ENCODE results near the gene KPNA2.
"Not testable (repeated sequence)": the region's sequence is repeated elsewhere in the genome, so short reads cannot be mapped to it uniquely, and the experiment has no call there.

KPNA2 gene

DNA sequence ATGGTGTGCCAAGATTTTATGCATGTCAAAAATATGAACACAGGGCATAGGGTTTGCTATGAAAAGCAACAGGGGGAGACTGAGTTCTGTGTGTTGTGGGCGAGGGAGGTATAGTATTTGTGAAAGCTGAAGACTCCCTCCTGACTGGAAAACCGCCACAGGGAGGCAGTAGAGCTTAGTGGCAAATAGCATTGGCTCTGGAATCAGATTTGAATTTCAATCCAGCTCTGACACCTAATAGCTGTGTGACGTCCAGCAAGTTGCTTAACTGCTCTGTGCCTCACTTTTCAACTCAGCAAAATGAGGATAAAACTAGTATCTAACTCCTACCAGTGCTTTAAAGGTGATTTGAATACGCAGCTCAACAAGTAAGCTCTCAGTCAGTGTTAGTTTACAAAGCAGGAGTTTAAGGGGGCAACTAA lies 22.0 kb downstream of the KPNA2 start:
- Histone ChIP-seq H3K79me1 (ENCODE audit: low read length) (no peaks in the 10 kb centered on the region), H3K27ac (ENCODE audit: low read depth, low read length) (no peak overlapping the region), H2BK120ac (ENCODE audit: insufficient read depth, low read length, poor library complexity) (no peak overlapping the region), H2BK5ac (ENCODE audit: low read depth, low read length, poor library complexity) (no peak overlapping the region), H2AK5ac (ENCODE audit: low read length) (no peak overlapping the region), H3K4ac (ENCODE audit: low read depth, low read length) (no peak overlapping the region), H3K4me1 (ENCODE audit: control insufficient read depth in 1 of 2, insufficient read depth in 2 of 2, low read length in 2 of 2) (peaks cover 2 to 8% of the 10 kb centered on the region in 2 experiments), H3K36me3 (ENCODE audit: control insufficient read depth in 1 of 2, insufficient read depth in 2 of 2, low read length in 2 of 2) (no peaks in the 10 kb centered on the region), H3K23ac (ENCODE audit: low read length) (no peak overlapping the region), H4K91ac (ENCODE audit: low read depth, low read length) (no peak overlapping the region), H3K9me3 (ENCODE audit: insufficient read depth, low read depth, low read length) (no peaks in the 10 kb centered on the region), H3K4me3 (ENCODE audit: low read depth, low read length) (no peak overlapping the region), H3K18ac (ENCODE audit: low read length) (no peak overlapping the region), H3K79me2 (ENCODE audit: control insufficient read depth, insufficient read depth, low read length, poor library complexity) (no peaks in the 10 kb centered on the region), H3K4me2 (ENCODE audit: low read length) (no peak overlapping the region), H4K8ac (ENCODE audit: low read depth, low read length) (no peak overlapping the region), H2BK12ac (ENCODE audit: low read length) (no peak overlapping the region), H3K14ac (ENCODE audit: low read length) (no peak overlapping the region), H4K12ac (ENCODE audit: low read depth, low read length) (no peak overlapping the region), H3K27me3 (ENCODE audit: insufficient read depth, low read length) (no peaks in the 10 kb centered on the region), H3K9ac (ENCODE audit: low read length) (no peak overlapping the region), H2AFZ (ENCODE audit: insufficient read depth, low read length, poor library complexity) (no peak overlapping the region)
- DNase-seq = peak; percentile 45 to 71
- no CpG with 5 or more reads among the region's 4 CpGs for WGBS (ENCODE audit: extremely low coverage, insufficient coverage, insufficient read length)

- Histone ChIP-seq H3K23ac (ENCODE audit: low read length) (no peak overlapping the region), H3K9ac (ENCODE audit: low read length) (no peak overlapping the region), H3K79me1 (ENCODE audit: low read length) (no peaks in the 10 kb centered on the region), H3K79me2 (ENCODE audit: control insufficient read depth, insufficient read depth, low read length, poor library complexity) (no peaks in the 10 kb centered on the region), H3K18ac (ENCODE audit: low read length) (no peak overlapping the region), H2BK12ac (ENCODE audit: low read length) (no peak overlapping the region), H4K91ac (ENCODE audit: low read depth, low read length) (no peak overlapping the region), H2AK5ac (ENCODE audit: low read length) (no peak overlapping the region), H2BK5ac (ENCODE audit: low read depth, low read length, poor library complexity) (no peak overlapping the region), H3K4me3 (ENCODE audit: low read depth, low read length) (no peak overlapping the region), H3K4ac (ENCODE audit: low read depth, low read length) (no peak overlapping the region), H3K4me1 (ENCODE audit: control insufficient read depth in 1 of 2, insufficient read depth in 2 of 2, low read length in 2 of 2) (no peaks in the 10 kb centered on the region), H3K9me3 (ENCODE audit: insufficient read depth, low read depth, low read length) (no peaks in the 10 kb centered on the region), H2AFZ (ENCODE audit: insufficient read depth, low read length, poor library complexity) (no peak overlapping the region), H4K8ac (ENCODE audit: low read depth, low read length) (no peak overlapping the region), H2BK120ac (ENCODE audit: insufficient read depth, low read length, poor library complexity) (no peak overlapping the region), H3K14ac (ENCODE audit: low read length) (no peak overlapping the region), H3K36me3 (ENCODE audit: control insufficient read depth in 1 of 2, insufficient read depth in 2 of 2, low read length in 2 of 2) (no peaks in the 10 kb centered on the region), H3K27ac (ENCODE audit: low read depth, low read length) (no peak overlapping the region), H3K27me3 (ENCODE audit: insufficient read depth, low read length) (no peaks in the 10 kb centered on the region), H3K4me2 (ENCODE audit: low read length) (no peak overlapping the region), H4K12ac (ENCODE audit: low read depth, low read length) (no peak overlapping the region)
- no CpG with 5 or more reads among the region's 2 CpGs for WGBS (ENCODE audit: extremely low coverage, insufficient coverage, insufficient read length)
- no peak for DNase-seq
Measured at GRCh38 chr17:68060336-68060735, 24.8 kb downstream of the KPNA2 start.

DNA sequence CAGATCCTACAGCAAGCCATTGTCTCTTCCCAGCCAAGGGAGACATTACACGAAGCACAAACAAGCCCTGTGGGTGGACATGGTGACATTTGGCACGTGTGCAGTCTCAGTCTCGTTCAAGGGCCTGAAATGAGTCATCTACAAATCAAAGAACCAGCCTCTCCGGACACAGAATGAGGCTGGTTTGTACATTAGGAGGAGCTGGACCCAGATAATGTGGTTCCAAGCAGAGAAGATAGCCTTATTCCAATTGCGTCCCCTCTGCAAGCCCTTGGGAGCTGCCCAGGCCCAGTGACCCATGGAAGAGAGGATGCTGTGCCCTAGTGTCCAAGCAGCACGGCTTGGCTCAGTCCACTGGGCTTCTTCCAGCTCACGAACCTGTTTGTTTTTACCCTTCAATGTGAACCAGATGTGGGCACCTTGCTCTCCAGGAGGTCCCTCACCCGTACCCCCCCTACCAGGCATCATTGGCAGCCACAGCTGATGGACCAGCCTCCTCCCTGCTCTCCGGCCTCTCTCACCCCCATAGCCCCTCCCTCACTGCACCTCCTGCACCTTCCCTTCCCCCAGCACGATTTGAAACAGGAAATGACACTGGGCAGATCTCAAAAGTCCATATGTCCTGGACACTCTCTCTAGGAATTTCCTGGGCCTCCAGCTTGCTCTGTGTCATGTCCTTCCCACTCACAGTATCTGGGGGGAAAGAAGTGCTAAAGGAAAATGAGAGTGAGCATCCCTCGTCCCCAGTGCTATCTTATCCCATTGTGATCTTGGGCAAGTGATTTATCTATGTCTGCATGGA lies 26.2 kb downstream of the KPNA2 start:
- Histone ChIP-seq H3K4me2 (ENCODE audit: low read length) (no peak overlapping the region), H3K9ac (ENCODE audit: low read length) (no peak overlapping the region), H3K23ac (ENCODE audit: low read length) (no peak overlapping the region), H3K79me2 (ENCODE audit: control insufficient read depth, insufficient read depth, low read length, poor library complexity) (no peaks in the 10 kb centered on the region), H4K91ac (ENCODE audit: low read depth, low read length) (no peak overlapping the region), H2BK12ac (ENCODE audit: low read length) (no peak overlapping the region), H2AK5ac (ENCODE audit: low read length) (no peak overlapping the region), H3K27me3 (ENCODE audit: insufficient read depth, low read length) (no peaks in the 10 kb centered on the region), H4K8ac (ENCODE audit: low read depth, low read length) (no peak overlapping the region), H3K14ac (ENCODE audit: low read length) (no peak overlapping the region), H3K36me3 (ENCODE audit: control insufficient read depth in 1 of 2, insufficient read depth in 2 of 2, low read length in 2 of 2) (no peaks in the 10 kb centered on the region), H3K79me1 (ENCODE audit: low read length) (no peaks in the 10 kb centered on the region), H2BK5ac (ENCODE audit: low read depth, low read length, poor library complexity) (no peak overlapping the region), H3K4me1 (ENCODE audit: control insufficient read depth in 1 of 2, insufficient read depth in 2 of 2, low read length in 2 of 2) (no peaks in the 10 kb centered on the region), H3K27ac (ENCODE audit: low read depth, low read length) (no peak overlapping the region), H2BK120ac (ENCODE audit: insufficient read depth, low read length, poor library complexity) (no peak overlapping the region), H3K9me3 (ENCODE audit: insufficient read depth, low read depth, low read length) (no peaks in the 10 kb centered on the region), H4K12ac (ENCODE audit: low read depth, low read length) (no peak overlapping the region), H2AFZ (ENCODE audit: insufficient read depth, low read length, poor library complexity) (no peak overlapping the region), H3K4ac (ENCODE audit: low read depth, low read length) (no peak overlapping the region), H3K18ac (ENCODE audit: low read length) (no peak overlapping the region), H3K4me3 (ENCODE audit: low read depth, low read length) (no peak overlapping the region)
- DNase-seq = no peak
- no CpG with 5 or more reads among the region's 11 CpGs for WGBS (ENCODE audit: extremely low coverage, insufficient coverage, insufficient read length)

DNA sequence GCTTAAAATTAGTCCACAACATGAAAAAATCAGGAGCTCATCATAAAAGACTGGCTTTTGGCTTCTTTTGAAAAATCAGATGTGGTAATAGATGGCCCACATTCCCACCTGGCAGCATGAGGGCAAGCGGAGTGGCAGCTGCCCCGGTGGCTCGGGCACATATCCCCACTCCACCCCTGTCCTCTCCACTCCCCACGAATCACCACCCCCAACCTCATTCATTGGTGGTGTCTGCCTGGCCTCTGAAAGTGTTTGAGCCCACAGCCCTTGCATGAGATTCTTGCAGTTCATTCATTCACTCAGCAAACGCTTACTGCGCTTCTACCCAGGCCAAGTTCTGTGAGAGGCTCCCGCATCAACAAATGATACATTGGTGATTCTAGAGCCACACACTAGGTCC lies 29.8 kb downstream of the KPNA2 start:
- not testable (repeated sequence) for H3K9ac ChIP-seq (ENCODE audit: low read length); H2BK5ac ChIP-seq (ENCODE audit: low read depth, low read length, poor library complexity); H2BK120ac ChIP-seq (ENCODE audit: insufficient read depth, low read length, poor library complexity)

More for the DNA sequence above, 29.8 kb downstream of the KPNA2 start:
- not testable (repeated sequence) for H2BK12ac ChIP-seq (ENCODE audit: low read length); H2AK5ac ChIP-seq (ENCODE audit: low read length); H4K8ac ChIP-seq (ENCODE audit: low read depth, low read length); H3K9me3 ChIP-seq (ENCODE audit: insufficient read depth, low read depth, low read length); H3K27ac ChIP-seq (ENCODE audit: low read depth, low read length); H3K18ac ChIP-seq (ENCODE audit: low read length); H3K27me3 ChIP-seq (ENCODE audit: insufficient read depth, low read length); DNase-seq; H3K4me2 ChIP-seq (ENCODE audit: low read length); H3K4ac ChIP-seq (ENCODE audit: low read depth, low read length); H4K91ac ChIP-seq (ENCODE audit: low read depth, low read length); H3K14ac ChIP-seq (ENCODE audit: low read length); H3K79me2 ChIP-seq (ENCODE audit: control insufficient read depth, insufficient read depth, low read length, poor library complexity); H4K12ac ChIP-seq (ENCODE audit: low read depth, low read length); H3K4me1 ChIP-seq (ENCODE audit: control insufficient read depth in 1 of 2, insufficient read depth in 2 of 2, low read length in 2 of 2); H3K79me1 ChIP-seq (ENCODE audit: low read length); H3K23ac ChIP-seq (ENCODE audit: low read length); H3K36me3 ChIP-seq (ENCODE audit: control insufficient read depth in 1 of 2, insufficient read depth in 2 of 2, low read length in 2 of 2); H3K4me3 ChIP-seq (ENCODE audit: low read depth, low read length); H2AFZ ChIP-seq (ENCODE audit: insufficient read depth, low read length, poor library complexity)
- no CpG with 5 or more reads among the region's 7 CpGs for WGBS (ENCODE audit: extremely low coverage, insufficient coverage, insufficient read length)

Data from trophoblast cell (in vitro differentiated cells and primary cell).